LNCaP clone FGC (cell line): Measurements from ENCODE around the gene VEGFC.
A peak's percentile ranks its signal among the peaks of the same experiment; 100 is the strongest.

Experiments used
- DNase-seq: peaks from one replicate; pipeline ENCODE4 v3.0.0-alpha.2; 2011; ENCODE audit warnings: low read depth
- H3K4me3 ChIP-seq: 2 replicates; pipeline ENCODE4 v1.5.1; 2011; ENCODE audit warnings: mild to moderate bottlenecking, low read depth, low read length, control low read depth
- CTCF ChIP-seq: IDR thresholded peaks from 2 replicates; pipeline ENCODE4 v1.5.1; 2012; ENCODE audit warnings: mild to moderate bottlenecking; ENCODE audit not compliant: control insufficient read depth, insufficient read depth; ENCODE audit errors: extremely low read depth

VEGFC gene

GRCh38 chr4:176798540-176798939 lies 5.8 kb upstream of the VEGFC start:
- H3K4me3 ChIP-seq: no peak overlapping the region
- no peak for TF ChIP-seq CTCF
- no peak for DNase-seq

DNA sequence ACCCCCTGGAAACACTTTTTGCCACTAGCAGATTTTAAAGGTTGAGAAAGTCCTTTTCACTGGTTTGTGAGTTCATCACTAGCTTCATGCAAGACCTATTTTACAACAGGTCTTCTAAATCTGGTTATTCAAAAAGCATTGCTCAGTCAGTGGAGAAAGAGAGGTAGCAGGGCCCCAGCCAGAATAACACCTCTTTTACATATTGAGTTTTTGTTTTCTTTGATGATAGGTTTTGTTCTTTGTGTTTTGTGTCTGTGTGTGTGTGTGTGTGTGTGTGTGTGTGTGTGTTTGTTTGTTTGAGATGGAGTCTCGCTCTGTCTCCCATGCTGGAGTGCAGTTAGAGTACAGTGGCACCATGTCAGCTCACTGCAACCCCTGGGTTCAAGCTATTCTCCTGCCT lies 2.7 kb upstream of the VEGFC start:
- H3K4me3 ChIP-seq: no peak overlapping the region
- TF ChIP-seq CTCF: no peak
- DNase-seq: no peak

GRCh38 chr4:176794651-176795050 lies 1.9 kb upstream of the VEGFC start:
- no peak overlapping the region for H3K4me3 ChIP-seq
- TF ChIP-seq CTCF: no peak
- peak; percentile 52 for DNase-seq

GRCh38 chr4:176794151-176794550 lies 1.4 kb upstream of the VEGFC start:
- H3K4me3 ChIP-seq: no peak overlapping the region
- no peak for DNase-seq
- TF ChIP-seq CTCF: no peak

DNA sequence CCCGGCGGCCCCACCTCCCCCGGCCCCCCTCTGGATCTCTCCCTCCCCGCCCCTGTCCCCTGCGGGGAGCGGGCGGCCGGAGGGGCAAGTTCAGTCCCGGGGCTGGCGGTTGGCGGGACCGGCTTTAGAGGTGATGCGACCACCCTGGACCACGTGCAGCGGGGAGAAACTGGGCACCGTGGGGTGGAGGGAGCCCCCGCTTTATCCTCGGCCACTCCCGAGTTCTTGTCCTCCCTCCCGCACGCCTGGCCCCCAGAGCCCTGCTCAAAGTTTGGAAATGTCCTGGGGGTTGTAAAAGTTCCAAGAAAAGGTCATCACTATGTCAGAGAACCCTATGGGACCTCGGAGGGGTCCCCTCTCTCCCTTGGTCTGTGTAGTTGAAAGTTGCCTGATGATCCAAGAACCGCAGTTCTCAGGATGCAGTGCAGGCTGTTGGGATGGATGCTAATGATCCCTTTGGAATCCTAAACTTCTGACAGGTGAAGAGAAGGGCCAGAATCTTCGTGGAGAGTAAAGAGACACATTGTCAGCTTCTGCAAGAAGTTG lies 411 bp upstream of the VEGFC start:
- no peak for TF ChIP-seq CTCF
- no peak overlapping the region for H3K4me3 ChIP-seq
- DNase-seq: no peak

GRCh38 chr4:176791591-176792325 lies 964 bp downstream of the VEGFC start:
- H3K4me3 ChIP-seq: no peak overlapping the region
- DNase-seq: no peak
- no peak for TF ChIP-seq CTCF

DNA sequence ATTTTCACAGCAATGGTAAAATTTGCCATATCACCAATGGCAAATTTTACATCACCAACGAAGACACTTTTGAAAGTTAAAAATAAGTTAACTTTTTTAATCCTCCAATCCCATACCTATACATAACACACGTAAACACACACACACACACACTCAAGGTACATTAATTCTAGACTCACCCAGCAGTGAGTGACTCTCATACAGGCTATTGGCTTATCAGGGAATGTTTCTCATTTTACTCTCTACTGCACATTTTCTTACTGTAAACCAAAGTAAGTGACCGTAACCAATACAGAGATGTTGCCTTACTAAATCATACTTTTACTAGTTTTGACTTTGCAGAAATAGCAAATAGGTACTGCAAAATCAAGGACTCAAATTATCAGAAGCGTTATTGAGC lies 2.3 kb downstream of the VEGFC start:
- no peak for DNase-seq
- TF ChIP-seq CTCF: no peak
- no peak overlapping the region for H3K4me3 ChIP-seq
